ENCODE measurements around the gene SP8.

SP8 gene

DNA sequence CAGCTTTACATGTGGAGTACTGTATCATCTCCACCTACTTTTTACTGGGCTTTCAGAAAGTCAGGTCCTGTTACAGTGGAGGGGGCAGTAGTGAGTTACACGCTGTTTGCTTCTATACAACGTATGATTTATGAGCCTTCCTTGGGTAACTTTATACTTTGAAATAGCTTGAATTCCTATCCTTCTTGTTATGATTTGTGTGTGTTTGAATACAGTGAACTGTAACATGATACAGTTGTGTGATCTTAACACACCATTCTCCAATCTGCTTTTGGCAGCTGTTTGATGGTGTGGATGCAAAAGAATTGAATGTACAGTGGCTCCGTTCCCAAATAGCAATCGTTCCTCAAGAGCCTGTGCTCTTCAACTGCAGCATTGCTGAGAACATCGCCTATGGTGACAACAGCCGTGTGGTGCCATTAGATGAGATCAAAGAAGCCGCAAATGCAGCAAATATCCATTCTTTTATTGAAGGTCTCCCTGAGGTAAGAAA is 41.7 kb downstream of the SP8 start:
- TF ChIP-seq RARB (CRISPR knock-in tag; IDR thresholded peaks at IDR 0.05) (no peak), ZFP3 (CRISPR knock-in tag; IDR thresholded peaks at IDR 0.05) (no peak), BACH2 (CRISPR knock-in tag; IDR thresholded peaks at IDR 0.05; ENCODE audit: borderline replicate concordance) (no peak), GLIS3 (CRISPR knock-in tag; IDR thresholded peaks at IDR 0.05) (no peak), ESRRG (CRISPR knock-in tag; IDR thresholded peaks at IDR 0.05) (no peak), ZFP30 (CRISPR knock-in tag; IDR thresholded peaks at IDR 0.05) (no peak), CSDC2 (CRISPR knock-in tag; IDR thresholded peaks at IDR 0.05) (no peak), ZNF70 (CRISPR knock-in tag; IDR thresholded peaks at IDR 0.05) (no peak), ZNF8 (CRISPR knock-in tag; IDR thresholded peaks at IDR 0.05) (no peak), ARNTL (CRISPR knock-in tag; IDR thresholded peaks at IDR 0.05; ENCODE audit: borderline replicate concordance, low read depth) (no peak), TOX (CRISPR knock-in tag; IDR thresholded peaks at IDR 0.05; ENCODE audit: borderline replicate concordance) (no peak)
- TF ChIP-seq, protein P1, sequence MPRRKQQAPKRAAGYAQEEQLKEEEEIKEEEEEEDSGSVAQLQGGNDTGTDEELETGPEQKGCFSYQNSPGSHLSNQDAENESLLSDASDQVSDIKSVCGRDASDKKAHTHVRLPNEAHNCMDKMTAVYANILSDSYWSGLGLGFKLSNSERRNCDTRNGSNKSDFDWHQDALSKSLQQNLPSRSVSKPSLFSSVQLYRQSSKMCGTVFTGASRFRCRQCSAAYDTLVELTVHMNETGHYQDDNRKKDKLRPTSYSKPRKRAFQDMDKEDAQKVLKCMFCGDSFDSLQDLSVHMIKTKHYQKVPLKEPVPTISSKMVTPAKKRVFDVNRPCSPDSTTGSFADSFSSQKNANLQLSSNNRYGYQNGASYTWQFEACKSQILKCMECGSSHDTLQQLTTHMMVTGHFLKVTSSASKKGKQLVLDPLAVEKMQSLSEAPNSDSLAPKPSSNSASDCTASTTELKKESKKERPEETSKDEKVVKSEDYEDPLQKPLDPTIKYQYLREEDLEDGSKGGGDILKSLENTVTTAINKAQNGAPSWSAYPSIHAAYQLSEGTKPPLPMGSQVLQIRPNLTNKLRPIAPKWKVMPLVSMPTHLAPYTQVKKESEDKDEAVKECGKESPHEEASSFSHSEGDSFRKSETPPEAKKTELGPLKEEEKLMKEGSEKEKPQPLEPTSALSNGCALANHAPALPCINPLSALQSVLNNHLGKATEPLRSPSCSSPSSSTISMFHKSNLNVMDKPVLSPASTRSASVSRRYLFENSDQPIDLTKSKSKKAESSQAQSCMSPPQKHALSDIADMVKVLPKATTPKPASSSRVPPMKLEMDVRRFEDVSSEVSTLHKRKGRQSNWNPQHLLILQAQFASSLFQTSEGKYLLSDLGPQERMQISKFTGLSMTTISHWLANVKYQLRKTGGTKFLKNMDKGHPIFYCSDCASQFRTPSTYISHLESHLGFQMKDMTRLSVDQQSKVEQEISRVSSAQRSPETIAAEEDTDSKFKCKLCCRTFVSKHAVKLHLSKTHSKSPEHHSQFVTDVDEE (CRISPR knock-in tag; IDR thresholded peaks at IDR 0.05): no peak
- TF ChIP-seq, protein P2, sequence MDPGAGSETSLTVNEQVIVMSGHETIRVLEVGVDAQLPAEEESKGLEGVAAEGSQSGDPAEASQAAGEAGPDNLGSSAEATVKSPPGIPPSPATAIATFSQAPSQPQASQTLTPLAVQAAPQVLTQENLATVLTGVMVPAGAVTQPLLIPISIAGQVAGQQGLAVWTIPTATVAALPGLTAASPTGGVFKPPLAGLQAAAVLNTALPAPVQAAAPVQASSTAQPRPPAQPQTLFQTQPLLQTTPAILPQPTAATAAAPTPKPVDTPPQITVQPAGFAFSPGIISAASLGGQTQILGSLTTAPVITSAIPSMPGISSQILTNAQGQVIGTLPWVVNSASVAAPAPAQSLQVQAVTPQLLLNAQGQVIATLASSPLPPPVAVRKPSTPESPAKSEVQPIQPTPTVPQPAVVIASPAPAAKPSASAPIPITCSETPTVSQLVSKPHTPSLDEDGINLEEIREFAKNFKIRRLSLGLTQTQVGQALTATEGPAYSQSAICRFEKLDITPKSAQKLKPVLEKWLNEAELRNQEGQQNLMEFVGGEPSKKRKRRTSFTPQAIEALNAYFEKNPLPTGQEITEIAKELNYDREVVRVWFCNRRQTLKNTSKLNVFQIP (CRISPR knock-in tag; IDR thresholded peaks at IDR 0.05; ENCODE audit: borderline replicate concordance, low read depth): no peak
- TF ChIP-seq, protein P3, sequence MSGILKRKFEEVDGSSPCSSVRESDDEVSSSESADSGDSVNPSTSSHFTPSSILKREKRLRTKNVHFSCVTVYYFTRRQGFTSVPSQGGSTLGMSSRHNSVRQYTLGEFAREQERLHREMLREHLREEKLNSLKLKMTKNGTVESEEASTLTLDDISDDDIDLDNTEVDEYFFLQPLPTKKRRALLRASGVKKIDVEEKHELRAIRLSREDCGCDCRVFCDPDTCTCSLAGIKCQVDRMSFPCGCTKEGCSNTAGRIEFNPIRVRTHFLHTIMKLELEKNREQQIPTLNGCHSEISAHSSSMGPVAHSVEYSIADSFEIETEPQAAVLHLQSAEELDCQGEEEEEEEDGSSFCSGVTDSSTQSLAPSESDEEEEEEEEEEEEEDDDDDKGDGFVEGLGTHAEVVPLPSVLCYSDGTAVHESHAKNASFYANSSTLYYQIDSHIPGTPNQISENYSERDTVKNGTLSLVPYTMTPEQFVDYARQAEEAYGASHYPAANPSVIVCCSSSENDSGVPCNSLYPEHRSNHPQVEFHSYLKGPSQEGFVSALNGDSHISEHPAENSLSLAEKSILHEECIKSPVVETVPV (CRISPR knock-in tag; IDR thresholded peaks at IDR 0.05): no peak
- ATAC-seq: peak; percentile 74

DNA sequence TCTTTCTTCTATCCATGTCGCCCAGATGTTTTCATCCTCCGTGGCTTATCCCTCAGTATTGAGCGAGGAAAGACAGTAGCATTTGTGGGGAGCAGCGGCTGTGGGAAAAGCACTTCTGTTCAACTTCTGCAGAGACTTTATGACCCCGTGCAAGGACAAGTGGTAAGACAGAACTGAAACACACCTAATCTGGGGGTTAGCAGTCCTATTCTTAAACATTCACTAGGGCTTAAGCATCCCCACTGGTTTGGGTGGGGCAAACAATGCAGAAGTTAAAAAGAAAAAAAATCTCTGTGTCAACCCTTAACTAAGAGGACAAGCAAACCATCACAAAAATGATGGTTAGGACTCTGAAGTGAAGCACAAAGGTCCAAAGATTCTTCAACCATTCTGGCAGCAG is 43.8 kb downstream of the SP8 start:
- no peak for ATAC-seq
- TF ChIP-seq, protein P2 (CRISPR knock-in tag; IDR thresholded peaks at IDR 0.05; ENCODE audit: borderline replicate concordance, low read depth): no peak
- TF ChIP-seq CSDC2 (CRISPR knock-in tag; IDR thresholded peaks at IDR 0.05) (no peak), ZFP3 (CRISPR knock-in tag; IDR thresholded peaks at IDR 0.05) (no peak), SNAI2 (CRISPR knock-in tag; IDR thresholded peaks at IDR 0.05) (no peak)

DNA sequence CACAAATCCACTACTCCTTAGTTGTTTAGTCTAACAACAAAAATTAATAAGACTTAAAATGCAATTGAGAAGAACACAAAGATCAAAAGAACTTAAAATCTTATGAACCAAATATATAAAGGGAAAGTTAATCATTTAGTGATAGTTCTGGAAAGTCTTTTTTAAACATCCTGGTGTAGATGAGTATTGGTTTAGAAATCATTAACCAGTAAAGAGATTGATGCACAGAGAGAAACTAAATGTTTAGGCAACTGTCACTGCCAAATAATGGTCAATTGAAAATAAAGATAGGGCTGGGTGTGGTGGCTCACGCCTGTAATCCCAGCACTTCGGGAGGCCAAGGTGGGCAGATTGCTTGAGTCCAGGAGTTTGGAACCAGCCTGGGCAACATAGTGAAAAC is 44.9 kb downstream of the SP8 start:
- TF ChIP-seq, protein P4, sequence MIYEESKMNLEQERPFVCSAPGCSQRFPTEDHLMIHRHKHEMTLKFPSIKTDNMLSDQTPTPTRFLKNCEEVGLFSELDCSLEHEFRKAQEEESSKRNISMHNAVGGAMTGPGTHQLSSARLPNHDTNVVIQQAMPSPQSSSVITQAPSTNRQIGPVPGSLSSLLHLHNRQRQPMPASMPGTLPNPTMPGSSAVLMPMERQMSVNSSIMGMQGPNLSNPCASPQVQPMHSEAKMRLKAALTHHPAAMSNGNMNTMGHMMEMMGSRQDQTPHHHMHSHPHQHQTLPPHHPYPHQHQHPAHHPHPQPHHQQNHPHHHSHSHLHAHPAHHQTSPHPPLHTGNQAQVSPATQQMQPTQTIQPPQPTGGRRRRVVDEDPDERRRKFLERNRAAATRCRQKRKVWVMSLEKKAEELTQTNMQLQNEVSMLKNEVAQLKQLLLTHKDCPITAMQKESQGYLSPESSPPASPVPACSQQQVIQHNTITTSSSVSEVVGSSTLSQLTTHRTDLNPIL (CRISPR knock-in tag; IDR thresholded peaks at IDR 0.05; ENCODE audit: low read depth): no peak
- TF ChIP-seq TOX (CRISPR knock-in tag; IDR thresholded peaks at IDR 0.05; ENCODE audit: borderline replicate concordance) (no peak), SNAI2 (CRISPR knock-in tag; IDR thresholded peaks at IDR 0.05) (no peak), TCF4 (CRISPR knock-in tag; IDR thresholded peaks at IDR 0.05; ENCODE audit: borderline replicate concordance) (no peak), ZNF565 (CRISPR knock-in tag; conservative IDR thresholded peaks at IDR 0.05; ENCODE audit: low read depth) (no peak), GLIS3 (CRISPR knock-in tag; IDR thresholded peaks at IDR 0.05) (no peak), ZC3H10 (CRISPR knock-in tag; IDR thresholded peaks at IDR 0.05) (no peak), ISL1 (CRISPR knock-in tag; IDR thresholded peaks at IDR 0.05) (no peak), PPARA (CRISPR knock-in tag; IDR thresholded peaks at IDR 0.05; ENCODE audit: borderline replicate concordance) (no peak)
- TF ChIP-seq, protein P1 (CRISPR knock-in tag; IDR thresholded peaks at IDR 0.05): no peak
- no peak for ATAC-seq
